Retinal pigment epithelial cell (primary cell): ENCODE measurements around the gene KLF12.

Experiments
- DNase-seq: peaks from one replicate; pipeline ENCODE4 v3.0.0-alpha.2; 2010; ENCODE audit warnings: low read depth
- H3K4me3 ChIP-seq: 2 replicates; pipeline ENCODE4 v1.5.1; 2011; ENCODE audit warnings: mild to moderate bottlenecking, low read length, control low read depth, moderate library complexity
- TF ChIP-seq, protein P1 (sequence below): conservative IDR thresholded peaks from 2 replicates; pipeline ENCODE4 v1.5.1; 2011; ENCODE audit warnings: low read depth, low read length, control low read depth, inconsistent platforms

The KLF12 gene

DNA sequence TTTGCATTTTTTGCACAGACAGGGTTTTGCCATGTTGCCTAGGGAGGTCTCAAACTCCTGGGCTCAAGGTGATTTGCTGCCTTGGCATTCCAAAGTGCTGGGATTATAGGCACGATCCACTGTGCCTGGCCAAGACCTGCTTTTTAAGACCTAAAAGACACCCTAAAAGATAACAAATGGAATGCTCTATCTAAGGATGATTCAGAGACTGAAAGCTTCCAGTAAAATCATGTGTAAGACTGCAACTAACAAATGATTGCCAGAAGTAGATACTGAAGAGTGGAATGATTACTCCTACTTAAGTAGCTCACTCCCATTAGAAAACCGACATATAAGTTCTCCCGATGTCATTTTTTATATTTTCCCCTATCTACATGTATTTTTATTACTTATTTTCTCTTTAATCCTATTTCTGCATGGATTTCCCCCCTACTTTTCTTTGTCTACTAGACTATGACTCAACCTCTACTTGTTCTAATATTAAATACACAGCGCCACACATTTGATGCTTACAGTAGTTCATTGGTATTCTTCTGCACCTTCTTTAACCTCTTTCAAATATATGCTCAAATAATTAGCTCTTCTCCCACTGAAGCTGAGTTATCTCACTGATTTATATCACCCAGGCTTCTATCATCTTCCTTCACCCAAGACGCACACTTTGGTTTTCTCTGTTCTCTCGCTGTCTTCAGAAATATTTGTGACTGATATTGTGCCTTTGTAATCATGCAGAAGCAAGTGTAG is 32.2 kb upstream of the KLF12 start:
- TF ChIP-seq, protein P1, sequence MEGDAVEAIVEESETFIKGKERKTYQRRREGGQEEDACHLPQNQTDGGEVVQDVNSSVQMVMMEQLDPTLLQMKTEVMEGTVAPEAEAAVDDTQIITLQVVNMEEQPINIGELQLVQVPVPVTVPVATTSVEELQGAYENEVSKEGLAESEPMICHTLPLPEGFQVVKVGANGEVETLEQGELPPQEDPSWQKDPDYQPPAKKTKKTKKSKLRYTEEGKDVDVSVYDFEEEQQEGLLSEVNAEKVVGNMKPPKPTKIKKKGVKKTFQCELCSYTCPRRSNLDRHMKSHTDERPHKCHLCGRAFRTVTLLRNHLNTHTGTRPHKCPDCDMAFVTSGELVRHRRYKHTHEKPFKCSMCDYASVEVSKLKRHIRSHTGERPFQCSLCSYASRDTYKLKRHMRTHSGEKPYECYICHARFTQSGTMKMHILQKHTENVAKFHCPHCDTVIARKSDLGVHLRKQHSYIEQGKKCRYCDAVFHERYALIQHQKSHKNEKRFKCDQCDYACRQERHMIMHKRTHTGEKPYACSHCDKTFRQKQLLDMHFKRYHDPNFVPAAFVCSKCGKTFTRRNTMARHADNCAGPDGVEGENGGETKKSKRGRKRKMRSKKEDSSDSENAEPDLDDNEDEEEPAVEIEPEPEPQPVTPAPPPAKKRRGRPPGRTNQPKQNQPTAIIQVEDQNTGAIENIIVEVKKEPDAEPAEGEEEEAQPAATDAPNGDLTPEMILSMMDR, result no peak
- DNase-seq, result no peak
- no peak overlapping the region for H3K4me3 ChIP-seq

DNA sequence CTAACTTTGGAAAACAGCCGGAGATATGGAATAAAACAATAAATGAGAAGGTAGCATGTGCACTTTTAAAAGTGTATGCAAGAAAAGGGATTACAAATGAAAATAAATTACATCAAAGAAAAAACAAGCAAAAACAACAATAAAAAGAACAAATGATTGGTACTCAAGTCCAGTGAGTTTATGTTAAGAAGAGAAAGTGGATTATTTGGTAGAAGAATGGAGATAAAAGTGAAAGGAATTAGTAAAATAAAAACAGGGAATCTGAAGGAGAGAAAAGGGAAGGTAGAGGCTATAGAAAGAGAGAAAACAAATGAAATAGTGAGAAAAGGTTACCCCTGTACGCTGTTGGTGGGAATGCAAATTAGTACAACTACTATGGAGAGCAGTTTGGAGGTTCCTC is 28.6 kb upstream of the KLF12 start:
- H3K4me3 ChIP-seq, result no peak overlapping the region
- TF ChIP-seq, protein P1, result no peak
- DNase-seq, result no peak

DNA sequence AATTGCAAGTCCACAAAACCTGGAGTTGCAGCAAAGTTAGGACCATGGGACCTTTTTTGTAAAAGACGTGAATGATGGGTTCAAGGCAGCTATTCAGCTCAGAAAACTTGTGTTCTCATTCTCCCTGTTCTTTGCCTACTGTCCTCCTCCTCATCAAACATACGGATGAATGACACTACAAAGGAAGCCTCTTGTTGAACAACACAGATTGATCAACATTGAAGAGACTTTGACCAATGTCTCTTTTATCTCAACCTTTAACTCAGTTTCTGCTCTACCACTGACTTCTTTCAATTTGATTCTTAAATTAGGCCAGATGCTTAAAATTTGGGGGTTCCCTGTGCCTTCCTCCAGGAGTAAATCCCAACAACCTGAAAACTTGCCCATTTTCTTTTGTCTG is 27.9 kb upstream of the KLF12 start:
- DNase-seq, result no peak
- H3K4me3 ChIP-seq, result no peak overlapping the region
- TF ChIP-seq, protein P1, result no peak

DNA sequence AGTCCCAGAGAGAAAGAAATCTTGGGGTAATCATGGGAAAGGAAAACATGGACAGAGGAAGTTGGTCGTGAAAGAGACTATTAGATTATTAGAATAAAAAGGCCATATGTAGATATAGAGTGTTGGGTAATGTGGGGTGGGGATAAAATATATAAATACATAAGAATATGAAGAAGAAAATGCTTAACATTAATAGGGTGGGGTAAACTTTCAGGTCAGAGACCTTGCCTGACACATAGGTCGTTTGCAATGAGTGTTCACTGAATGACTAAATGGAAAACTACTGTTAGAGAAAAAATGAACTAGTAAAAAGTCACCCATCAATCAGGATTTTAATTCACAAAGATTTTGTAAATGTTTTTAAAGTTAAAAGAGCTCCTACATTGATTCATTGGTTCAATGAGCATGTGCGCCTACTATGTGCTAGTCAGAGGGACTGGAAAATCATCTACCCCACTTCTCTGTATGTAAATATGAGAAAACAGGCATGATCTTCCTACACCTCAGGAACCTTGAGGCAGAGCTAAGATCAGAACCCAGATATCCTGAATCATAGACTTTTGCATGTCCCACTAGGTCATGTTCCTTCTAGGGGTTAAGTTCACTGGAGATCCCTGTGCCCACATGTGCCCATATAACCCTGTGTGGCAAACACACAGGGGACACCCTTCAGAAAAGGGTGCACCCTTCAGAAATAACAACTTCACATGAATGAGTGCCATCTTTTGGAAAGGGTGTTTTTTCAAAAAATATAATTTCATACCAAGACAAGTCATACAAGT is 24.6 kb upstream of the KLF12 start:
- no peak overlapping the region for H3K4me3 ChIP-seq
- no peak for DNase-seq
- TF ChIP-seq, protein P1, result no peak

DNA sequence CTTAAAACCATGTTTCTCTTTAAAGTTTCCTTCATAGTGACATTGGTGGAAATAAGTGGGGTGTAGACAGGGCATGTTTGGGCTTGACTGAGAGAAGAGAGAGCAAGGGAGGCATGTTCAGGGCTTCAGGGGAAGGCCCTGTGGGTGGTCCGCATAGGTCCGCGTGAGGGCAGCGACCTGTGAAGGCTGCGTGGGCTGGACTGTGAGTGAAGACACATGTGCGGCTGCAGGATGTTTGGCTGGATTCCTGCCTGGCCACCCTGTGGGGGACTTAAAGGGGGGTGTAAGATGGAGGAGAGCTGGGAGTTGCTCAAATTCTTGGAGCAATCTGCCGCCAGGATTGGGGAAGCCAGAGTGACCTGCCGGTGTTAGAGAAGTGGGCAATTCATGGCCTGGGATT is 23.8 kb upstream of the KLF12 start:
- TF ChIP-seq, protein P1, result no peak
- H3K4me3 ChIP-seq, result no peak overlapping the region
- no peak for DNase-seq

DNA sequence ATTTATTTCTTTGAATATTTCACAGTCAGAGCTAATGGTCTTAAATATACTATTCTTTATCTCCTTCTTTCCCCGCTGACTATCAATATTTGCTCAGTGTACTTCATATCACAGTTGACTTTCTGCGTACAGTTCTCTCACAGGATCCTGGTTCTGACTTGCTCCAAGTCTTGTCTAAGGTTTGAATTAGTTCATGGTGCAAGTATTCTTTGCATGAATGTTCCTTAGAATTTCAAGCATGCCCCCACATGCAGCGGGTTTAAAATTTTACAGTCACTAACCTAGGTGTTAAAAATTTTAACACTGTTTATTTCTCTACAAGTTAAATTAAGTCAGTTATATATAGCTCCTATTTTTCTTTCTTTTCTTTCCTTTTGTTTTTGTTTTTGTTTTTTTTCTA is 20.8 kb upstream of the KLF12 start:
- TF ChIP-seq, protein P1, result no peak
- DNase-seq, result no peak
- H3K4me3 ChIP-seq, result no peak overlapping the region

DNA sequence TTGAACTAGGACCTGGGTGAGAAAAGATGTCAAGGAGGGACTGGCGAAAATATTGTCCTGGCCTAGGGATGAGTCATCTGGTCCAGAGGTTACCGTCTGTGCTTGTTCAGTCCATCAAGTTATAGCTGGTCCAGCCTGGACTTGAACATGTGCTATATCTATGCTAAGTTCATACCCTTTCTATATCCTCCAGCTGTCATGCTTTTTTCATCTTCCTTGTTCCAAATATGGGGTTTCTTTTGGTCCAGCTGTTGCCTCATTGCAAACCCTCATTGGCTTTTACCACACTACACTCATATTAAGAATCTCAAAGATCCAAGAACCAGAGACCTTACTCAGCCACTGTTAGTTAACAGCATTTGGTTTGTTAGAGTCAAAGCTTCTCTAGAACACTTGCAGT is 19.1 kb upstream of the KLF12 start:
- no peak overlapping the region for H3K4me3 ChIP-seq
- DNase-seq, result no peak
- TF ChIP-seq, protein P1, result no peak
